Gastroesophageal sphincter (tissue), 4 donors: ENCODE data around the gene ATP5MC2. TPM values are rescaled to one million over a fixed set of nuclear protein-coding genes. Genes with fewer than 3 reads are reported as not detected.
A peak's percentile ranks its signal among the peaks of the same experiment; 100 is the strongest.

Experiments
- ATAC-seq: fragments of 150-250 bp; one replicate; pipeline ENCODE4 v1.9.1; 2016; ENCODE audit warnings: mild to moderate bottlenecking, moderate library complexity
- H3K27ac ChIP-seq, 4 donors: fragments of 200-600 bp; sonication (generic) in 3 of 4; 1 replicate in 3 of 4; 2 replicates in 1 of 4; pipeline ENCODE4 v1.5.1; 2016 to 2019
- H3K27me3 ChIP-seq: fragments of 200-600 bp; sonication (generic); one replicate; pipeline ENCODE4 v1.5.1; 2019
- H3K36me3 ChIP-seq, 2 donors: fragments of 200-600 bp; sonication (generic); one replicate each; pipeline ENCODE4 v1.5.1; 2019; ENCODE audit warnings: control low read depth in 1 of 2
- H3K4me1 ChIP-seq, 3 donors: fragments of 200-600 bp; sonication (generic); 1 replicate in 2 of 3; 2 replicates in 1 of 3; pipeline ENCODE4 v1.5.1; 2016 to 2019; ENCODE audit warnings: control low read depth in 2 of 3
- H3K4me3 ChIP-seq, 2 donors: fragments of 200-600 bp; sonication (generic); one replicate each; pipeline ENCODE4 v1.5.1; 2019; ENCODE audit warnings: mild to moderate bottlenecking in 1 of 2, moderate library complexity in 1 of 2
- H3K9me3 ChIP-seq, 3 donors: fragments of 200-600 bp; sonication (generic); one replicate each; pipeline ENCODE4 v1.5.1; 2017 to 2019; ENCODE audit warnings: control low read depth in 2 of 3
- EP300 ChIP-seq: sonication (generic); formaldehyde crosslinking; IDR thresholded peaks from one replicate; pipeline ENCODE4 v1.6.1; 2017; ENCODE audit warnings: antibody characterized with exemption, mild to moderate bottlenecking
- POLR2A ChIP-seq, 2 donors: fragments of 450-650 bp; IDR thresholded peaks; one replicate each; pipeline ENCODE4 v1.6.1; 2017; ENCODE audit warnings: antibody characterized with exemption in 2 of 2, mild to moderate bottlenecking in 2 of 2, moderate library complexity in 1 of 2
- POLR2AphosphoS5 ChIP-seq: sonication (generic); formaldehyde crosslinking; IDR thresholded peaks from one replicate; pipeline ENCODE4 v1.6.1; 2017; ENCODE audit warnings: antibody characterized with exemption
- WGBS, 2 donors: methylation state at CpG; one replicate each; pipeline ENCODE4 v1.1.5; 2018; ENCODE audit warnings: low coverage in 1 of 2; 5-methylcytosine and 5-hydroxymethylcytosine counted together
- total RNA-seq, 4 donors: library from RNA; depleted of rRNA; stranded (reverse); fragments of >200 nt; gene quantifications; one replicate each; pipeline ENCODE4 v1.1.0, GENCODE V29; 2016
- TF ChIP-seq, protein P1 (sequence below), 4 experiments: fragments of 200-600 bp in 2 of 4; fragments of 450-650 bp in 2 of 4; sonication (generic) in 1 of 4; IDR thresholded peaks; one replicate each; pipeline ENCODE4 v1.5.1; 2017 to 2019; ENCODE audit warnings: antibody characterized with exemption in 4 of 4, mild to moderate bottlenecking in 2 of 4, moderate library complexity in 2 of 4

ATP5MC2 gene
- total RNA-seq, 4 donors from 2014 or later: 197 to 324 (median 245) TPM

GRCh38 chr12:53667080-53667479 is 8.8 kb downstream of the ATP5MC2 start:
- 63 to 95% methylated on average over 2 of the region's 2 CpGs for WGBS, 2 donors
- ATAC-seq: no peak
- Histone ChIP-seq H3K9me3 (no peaks in the 10 kb centered on the region), H3K4me3 (no peak overlapping the region), H3K4me1 (peaks cover 0 to 52% (median 7%) of the 10 kb centered on the region in 3 donors), H3K27ac (peak overlapping the region in 2 of 4 donors; percentile 20 to 57), H3K27me3 (no peaks in the 10 kb centered on the region), H3K36me3 (peaks cover 0 to 97% of the 10 kb centered on the region in 2 donors)
- TF ChIP-seq POLR2A (IDR thresholded peaks at IDR 0.05) (no peak), EP300 (no peak), POLR2AphosphoS5 (no peak)
- TF ChIP-seq, protein P1, sequence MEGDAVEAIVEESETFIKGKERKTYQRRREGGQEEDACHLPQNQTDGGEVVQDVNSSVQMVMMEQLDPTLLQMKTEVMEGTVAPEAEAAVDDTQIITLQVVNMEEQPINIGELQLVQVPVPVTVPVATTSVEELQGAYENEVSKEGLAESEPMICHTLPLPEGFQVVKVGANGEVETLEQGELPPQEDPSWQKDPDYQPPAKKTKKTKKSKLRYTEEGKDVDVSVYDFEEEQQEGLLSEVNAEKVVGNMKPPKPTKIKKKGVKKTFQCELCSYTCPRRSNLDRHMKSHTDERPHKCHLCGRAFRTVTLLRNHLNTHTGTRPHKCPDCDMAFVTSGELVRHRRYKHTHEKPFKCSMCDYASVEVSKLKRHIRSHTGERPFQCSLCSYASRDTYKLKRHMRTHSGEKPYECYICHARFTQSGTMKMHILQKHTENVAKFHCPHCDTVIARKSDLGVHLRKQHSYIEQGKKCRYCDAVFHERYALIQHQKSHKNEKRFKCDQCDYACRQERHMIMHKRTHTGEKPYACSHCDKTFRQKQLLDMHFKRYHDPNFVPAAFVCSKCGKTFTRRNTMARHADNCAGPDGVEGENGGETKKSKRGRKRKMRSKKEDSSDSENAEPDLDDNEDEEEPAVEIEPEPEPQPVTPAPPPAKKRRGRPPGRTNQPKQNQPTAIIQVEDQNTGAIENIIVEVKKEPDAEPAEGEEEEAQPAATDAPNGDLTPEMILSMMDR (IDR thresholded peaks at IDR 0.05): no peak

DNA sequence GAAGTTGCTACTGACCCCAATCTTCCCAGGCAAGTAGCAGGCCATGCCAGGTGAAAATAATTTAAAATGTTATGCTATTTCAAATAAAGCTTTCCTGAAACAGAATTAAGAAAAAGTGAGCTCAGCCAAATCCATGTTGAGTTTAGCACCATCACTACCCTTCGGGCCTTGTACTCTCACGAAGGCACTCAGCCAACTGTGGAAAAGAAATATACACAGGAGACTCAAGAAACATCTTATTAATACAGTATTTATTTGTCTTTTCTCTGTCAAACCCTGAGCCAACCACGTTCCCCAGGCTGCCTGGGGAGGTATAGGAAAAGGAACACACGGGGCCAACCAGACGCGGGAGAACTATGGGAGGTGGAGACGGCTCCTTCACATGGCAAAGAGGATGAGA is 10.9 kb downstream of the ATP5MC2 start:
- TF ChIP-seq POLR2A (IDR thresholded peaks at IDR 0.05): no peak
- TF ChIP-seq, protein P1 (IDR thresholded peaks at IDR 0.05): no peak
- no peak for TF ChIP-seq POLR2AphosphoS5
- TF ChIP-seq EP300: no peak
- Histone ChIP-seq H3K4me1 (peaks cover 2 to 42% (median 11%) of the 10 kb centered on the region in 3 donors), H3K4me3 (no peak overlapping the region), H3K27me3 (no peaks in the 10 kb centered on the region), H3K27ac (peak overlapping the region; percentile 12 to 69 (median 54)), H3K36me3 (peaks cover 0 to 76% of the 10 kb centered on the region in 2 donors), H3K9me3 (no peaks in the 10 kb centered on the region)
- ATAC-seq: no peak
- WGBS, 2 donors: 14 to 31% methylated on average over 3 to 7 of the region's 7 CpGs

DNA sequence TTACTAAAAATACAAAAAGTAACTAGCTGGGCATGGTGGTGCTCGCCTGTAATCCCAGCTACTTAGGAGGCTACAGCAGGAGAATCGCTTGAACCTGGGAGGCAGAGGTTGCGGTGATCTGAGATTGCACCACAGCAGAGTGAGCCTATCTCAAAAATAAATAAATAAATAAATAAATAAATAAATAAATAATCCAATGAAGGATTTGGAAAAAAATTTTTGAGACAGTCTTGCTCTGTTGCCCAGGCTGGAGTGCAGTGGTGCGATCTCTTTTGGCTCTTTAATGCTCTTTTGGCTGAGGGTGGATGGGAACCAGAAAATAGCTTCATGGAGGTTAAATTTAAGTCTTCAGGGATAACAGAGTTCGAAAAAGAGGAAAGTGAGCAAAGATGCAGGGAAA is 11.7 kb downstream of the ATP5MC2 start:
- TF ChIP-seq EP300: no peak
- no peak for TF ChIP-seq POLR2A (IDR thresholded peaks at IDR 0.05)
- no peak for TF ChIP-seq POLR2AphosphoS5
- TF ChIP-seq, protein P1 (IDR thresholded peaks at IDR 0.05): no peak
- Histone ChIP-seq H3K36me3 (peaks cover 0 to 68% of the 10 kb centered on the region in 2 donors), H3K4me1 (peaks cover 4 to 50% (median 16%) of the 10 kb centered on the region in 3 donors), H3K4me3 (no peak overlapping the region), H3K27ac (peak overlapping the region in 3 of 4 donors; percentile 50 to 69 (median 57)), H3K27me3 (no peaks in the 10 kb centered on the region), H3K9me3 (no peaks in the 10 kb centered on the region)
- WGBS, 2 donors: 70 to 79% methylated on average over 4 to 5 of the region's 5 CpGs
- no peak for ATAC-seq

DNA sequence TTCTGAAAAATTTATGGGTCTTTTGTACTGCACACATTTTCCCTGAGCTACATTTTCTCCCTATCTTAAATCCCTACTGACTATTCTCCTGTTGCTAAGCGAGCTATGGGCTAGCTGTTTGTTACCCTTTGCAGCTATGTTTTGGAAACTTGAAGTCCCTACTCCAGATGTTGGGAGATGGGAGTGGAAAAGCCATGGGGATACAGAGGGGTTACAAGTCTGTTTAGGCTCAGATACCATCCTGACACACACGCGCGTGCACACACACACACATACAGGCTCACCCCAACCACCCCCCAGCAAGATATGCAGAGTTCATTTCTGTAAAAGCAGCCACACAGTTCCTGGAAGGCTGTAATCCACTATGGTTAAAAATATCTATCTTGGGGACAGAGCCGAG is 15.8 kb downstream of the ATP5MC2 start:
- peaks cover 12 to 46% (median 26%) of the 10 kb centered on the region in 3 donors for H3K4me1 ChIP-seq
- TF ChIP-seq POLR2AphosphoS5: peak; percentile 19
- TF ChIP-seq, protein P1 (IDR thresholded peaks at IDR 0.05): no peak
- no peak for ATAC-seq
- peaks cover 0 to 27% of the 10 kb centered on the region in 2 donors for H3K36me3 ChIP-seq
- peak overlapping the region; percentile 85 to 91 (median 88) for H3K27ac ChIP-seq
- H3K4me3 ChIP-seq: no peak overlapping the region
- H3K9me3 ChIP-seq: no peaks in the 10 kb centered on the region
- H3K27me3 ChIP-seq: no peaks in the 10 kb centered on the region
- WGBS, 2 donors: 18 to 25% methylated on average over 4 to 5 of the region's 5 CpGs

DNA sequence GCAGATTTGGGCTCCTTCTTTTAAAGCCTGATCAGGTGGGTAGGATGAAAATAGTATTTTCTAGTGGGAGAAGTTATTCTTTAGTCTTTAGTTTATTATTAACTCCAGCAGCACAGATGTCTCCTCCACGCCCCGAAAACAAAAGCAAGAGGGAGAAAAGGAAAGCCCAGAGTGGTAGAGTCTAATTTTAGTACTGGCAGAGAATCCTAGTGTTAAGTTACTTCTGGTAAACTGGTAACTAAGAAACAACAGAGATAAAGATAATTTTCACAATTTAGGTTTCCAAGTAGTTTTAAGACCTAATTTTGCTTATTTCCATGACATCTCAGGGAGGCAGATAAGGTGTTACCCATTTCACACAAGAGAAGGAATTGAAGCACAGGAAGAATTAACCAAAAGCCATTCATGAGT is 16.3 kb downstream of the ATP5MC2 start:
- peaks cover 12 to 41% (median 22%) of the 10 kb centered on the region in 3 donors for H3K4me1 ChIP-seq
- 10 to 17% methylated on average over 2 of the region's 2 CpGs for WGBS, 2 donors
- peaks cover 0 to 22% of the 10 kb centered on the region in 2 donors for H3K36me3 ChIP-seq
- TF ChIP-seq, protein P1 (IDR thresholded peaks at IDR 0.05): no peak
- TF ChIP-seq POLR2AphosphoS5: no peak
- no peak for TF ChIP-seq EP300
- TF ChIP-seq POLR2A (IDR thresholded peaks at IDR 0.05): no peak
- no peaks in the 10 kb centered on the region for H3K9me3 ChIP-seq
- H3K27me3 ChIP-seq: no peaks in the 10 kb centered on the region
- ATAC-seq: peak; percentile 60
- peak overlapping the region; percentile 3 to 14 for H3K4me3 ChIP-seq
- H3K27ac ChIP-seq: peak overlapping the region; percentile 85 to 91 (median 88)
